ENCODE data around the gene PABPN1L.

PABPN1L gene

DNA sequence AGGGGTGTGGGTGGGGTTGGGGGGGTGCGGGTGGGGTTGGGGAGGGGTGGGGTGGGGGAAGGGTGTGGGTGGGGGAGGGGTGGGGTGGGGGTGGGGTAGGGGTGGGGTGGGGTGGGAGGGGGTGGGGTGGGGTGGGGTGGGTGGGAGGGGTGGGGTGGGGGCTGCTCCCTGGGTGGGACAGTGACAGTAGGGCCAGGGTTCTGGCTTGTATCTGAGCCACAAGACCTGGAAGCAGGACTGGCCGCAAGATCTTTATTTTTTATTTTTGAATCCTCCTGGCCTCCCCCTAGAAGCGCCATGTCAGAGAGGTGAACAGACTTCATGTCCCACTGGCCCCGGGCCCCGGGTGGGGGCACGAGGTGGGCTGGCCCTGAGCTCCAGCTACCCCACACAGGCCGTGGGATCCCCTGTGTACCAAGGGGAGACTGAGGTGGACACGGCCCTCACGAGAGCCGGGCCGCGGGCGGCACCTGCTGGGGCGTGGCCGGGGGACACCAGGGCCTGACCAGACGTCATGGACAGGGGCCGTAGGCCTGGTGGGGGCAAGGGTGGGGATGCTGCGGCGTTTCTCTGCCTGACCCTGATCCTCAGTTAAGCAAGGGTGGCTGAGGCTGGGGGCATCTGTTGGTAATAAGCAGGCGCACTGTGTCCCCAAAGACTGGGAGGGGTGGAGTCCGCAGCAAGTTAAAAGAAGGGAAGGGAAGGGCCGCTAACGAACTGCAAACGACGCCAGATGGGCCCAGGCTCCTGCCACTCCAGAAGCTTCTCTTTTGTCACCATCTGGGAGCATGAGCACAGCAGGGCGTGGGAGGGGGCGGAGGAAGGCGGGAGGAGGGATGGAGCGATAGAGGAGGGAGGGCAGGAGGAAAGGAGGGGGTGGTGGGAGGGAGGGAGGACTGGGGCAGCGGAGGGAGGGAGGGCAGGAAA lies 22.3 kb upstream of the PABPN1L start:
- Histone ChIP-seq H3K4me2 (ENCODE audit: low read depth, low read length, poor library complexity, severe bottlenecking) (no peak overlapping the region), H2AFZ (ENCODE audit: low read depth, low read length, severe bottlenecking) (no peak overlapping the region)

DNA sequence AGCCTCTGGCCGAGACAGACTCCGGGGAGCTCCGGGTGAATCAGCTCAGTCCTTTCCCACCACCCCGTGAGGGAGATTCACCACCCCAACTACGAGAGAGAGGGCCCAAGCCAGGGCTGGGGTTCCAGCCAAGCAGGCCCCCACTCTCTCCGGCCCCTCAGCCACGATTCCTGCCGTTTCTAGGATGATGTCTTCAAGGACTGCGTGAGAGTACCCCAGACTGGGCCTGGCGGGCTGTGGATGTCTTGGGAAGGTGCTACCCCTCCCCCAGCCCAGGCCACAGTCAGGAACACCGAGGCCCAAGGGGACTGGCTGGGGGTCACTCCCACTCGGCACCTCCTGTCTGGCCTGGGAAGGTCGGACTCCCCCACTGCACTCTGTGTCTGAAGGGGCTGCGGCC lies 21.6 kb upstream of the PABPN1L start:
- Histone ChIP-seq H3K27ac (ENCODE audit: low read depth, low read length) (no peak overlapping the region), H3K9me2 (replicated peaks; ENCODE audit: insufficient read depth, low read length) (no peaks in the 10 kb centered on the region), H3K9me3 (ENCODE audit: insufficient read depth, low read length) (no peaks in the 10 kb centered on the region), H3K4me3 (ENCODE audit: insufficient read depth, low read length, poor library complexity, severe bottlenecking) (no peak overlapping the region), H3K79me2 (ENCODE audit: insufficient read depth, low read length) (no peaks in the 10 kb centered on the region), H3K36me3 (ENCODE audit: low read length) (peaks cover 3% of the 10 kb centered on the region; the same call in 1 of the 2 replicates), H3K9ac (ENCODE audit: low read length) (no peak overlapping the region), H3K4me2 (ENCODE audit: low read depth, low read length, poor library complexity, severe bottlenecking) (no peak overlapping the region), H3F3A (ENCODE audit: insufficient read depth) (no peaks in the 10 kb centered on the region), H3K27me3 (ENCODE audit: low read length) (no peaks in the 10 kb centered on the region), H2AFZ (ENCODE audit: low read depth, low read length, severe bottlenecking) (no peak overlapping the region), H4K20me1 (ENCODE audit: low read depth, low read length) (no peaks in the 10 kb centered on the region)
- no peak for TF ChIP-seq EZH2phosphoT487 (conservative IDR thresholded peaks at IDR 0.05; ENCODE audit: low read length)
- TF ChIP-seq, protein P1, sequence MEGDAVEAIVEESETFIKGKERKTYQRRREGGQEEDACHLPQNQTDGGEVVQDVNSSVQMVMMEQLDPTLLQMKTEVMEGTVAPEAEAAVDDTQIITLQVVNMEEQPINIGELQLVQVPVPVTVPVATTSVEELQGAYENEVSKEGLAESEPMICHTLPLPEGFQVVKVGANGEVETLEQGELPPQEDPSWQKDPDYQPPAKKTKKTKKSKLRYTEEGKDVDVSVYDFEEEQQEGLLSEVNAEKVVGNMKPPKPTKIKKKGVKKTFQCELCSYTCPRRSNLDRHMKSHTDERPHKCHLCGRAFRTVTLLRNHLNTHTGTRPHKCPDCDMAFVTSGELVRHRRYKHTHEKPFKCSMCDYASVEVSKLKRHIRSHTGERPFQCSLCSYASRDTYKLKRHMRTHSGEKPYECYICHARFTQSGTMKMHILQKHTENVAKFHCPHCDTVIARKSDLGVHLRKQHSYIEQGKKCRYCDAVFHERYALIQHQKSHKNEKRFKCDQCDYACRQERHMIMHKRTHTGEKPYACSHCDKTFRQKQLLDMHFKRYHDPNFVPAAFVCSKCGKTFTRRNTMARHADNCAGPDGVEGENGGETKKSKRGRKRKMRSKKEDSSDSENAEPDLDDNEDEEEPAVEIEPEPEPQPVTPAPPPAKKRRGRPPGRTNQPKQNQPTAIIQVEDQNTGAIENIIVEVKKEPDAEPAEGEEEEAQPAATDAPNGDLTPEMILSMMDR (IDR thresholded peaks at IDR 0.05; ENCODE audit: insufficient read depth, low read length, poor library complexity, severe bottlenecking) = no peak

More for the DNA sequence above, 22.3 kb upstream of the PABPN1L start:
- Histone ChIP-seq H3K79me2 (ENCODE audit: insufficient read depth, low read length) (no peaks in the 10 kb centered on the region), H3F3A (ENCODE audit: insufficient read depth) (no peaks in the 10 kb centered on the region), H3K4me3 (ENCODE audit: insufficient read depth, low read length, poor library complexity, severe bottlenecking) (no peak overlapping the region), H3K27ac (ENCODE audit: low read depth, low read length) (no peak overlapping the region), H3K27me3 (ENCODE audit: low read length) (no peaks in the 10 kb centered on the region), H3K9me3 (ENCODE audit: insufficient read depth, low read length) (no peaks in the 10 kb centered on the region), H3K9ac (ENCODE audit: low read length) (no peak overlapping the region), H3K36me3 (ENCODE audit: low read length) (peaks cover 3% of the 10 kb centered on the region; the same call in 1 of the 2 replicates), H4K20me1 (ENCODE audit: low read depth, low read length) (no peaks in the 10 kb centered on the region), H3K9me2 (replicated peaks; ENCODE audit: insufficient read depth, low read length) (no peaks in the 10 kb centered on the region)
- TF ChIP-seq, protein P1 (IDR thresholded peaks at IDR 0.05; ENCODE audit: insufficient read depth, low read length, poor library complexity, severe bottlenecking) = no peak
- no peak for TF ChIP-seq EZH2phosphoT487 (conservative IDR thresholded peaks at IDR 0.05; ENCODE audit: low read length)

DNA sequence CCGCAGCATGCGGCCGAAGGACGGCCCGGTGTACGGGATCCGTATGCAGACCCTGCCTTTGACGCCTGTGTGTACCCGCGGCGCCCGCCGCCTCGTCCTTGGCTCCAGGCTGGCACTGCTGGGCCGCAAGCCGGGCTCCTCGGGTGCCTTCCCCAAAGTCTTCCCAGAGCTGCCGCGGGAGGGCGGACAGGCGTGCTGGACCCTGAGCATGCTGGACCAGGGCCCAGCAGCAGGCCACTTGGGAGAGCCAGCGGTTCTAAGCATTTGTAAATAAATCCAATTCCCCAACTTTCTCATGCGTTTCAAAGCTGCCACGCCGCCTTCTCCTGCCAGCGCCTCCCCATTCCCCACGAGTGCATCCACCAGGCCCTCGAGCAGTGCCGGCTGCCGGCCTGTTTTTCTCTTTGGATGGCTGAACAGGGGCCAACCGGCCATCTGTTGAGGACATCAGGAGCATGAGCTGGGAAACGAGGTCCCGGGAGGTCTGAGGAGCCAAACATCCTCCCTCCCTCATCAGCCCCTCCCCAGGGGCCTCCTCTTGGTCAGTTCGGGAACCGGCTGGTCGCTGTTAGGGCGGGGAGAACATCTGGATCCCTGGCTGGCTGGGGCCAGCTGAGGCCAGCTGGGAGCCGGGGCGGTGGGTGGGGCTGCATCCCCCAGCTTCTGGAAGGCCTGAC lies 20.5 kb upstream of the PABPN1L start:
- Histone ChIP-seq H3K27ac (ENCODE audit: low read depth, low read length) (no peak overlapping the region), H4K20me1 (ENCODE audit: low read depth, low read length) (no peaks in the 10 kb centered on the region), H3K36me3 (ENCODE audit: low read length) (peaks cover 3% of the 10 kb centered on the region; the same call in 1 of the 2 replicates), H3K9ac (ENCODE audit: low read length) (no peak overlapping the region), H3K4me3 (ENCODE audit: insufficient read depth, low read length, poor library complexity, severe bottlenecking) (no peak overlapping the region), H3K27me3 (ENCODE audit: low read length) (no peaks in the 10 kb centered on the region), H2AFZ (ENCODE audit: low read depth, low read length, severe bottlenecking) (no peak overlapping the region), H3F3A (ENCODE audit: insufficient read depth) (no peaks in the 10 kb centered on the region), H3K9me2 (replicated peaks; ENCODE audit: insufficient read depth, low read length) (no peaks in the 10 kb centered on the region), H3K4me2 (ENCODE audit: low read depth, low read length, poor library complexity, severe bottlenecking) (no peak overlapping the region), H3K9me3 (ENCODE audit: insufficient read depth, low read length) (no peaks in the 10 kb centered on the region), H3K79me2 (ENCODE audit: insufficient read depth, low read length) (no peaks in the 10 kb centered on the region)
- no peak for TF ChIP-seq EZH2phosphoT487 (conservative IDR thresholded peaks at IDR 0.05; ENCODE audit: low read length)
- TF ChIP-seq, protein P1 (IDR thresholded peaks at IDR 0.05; ENCODE audit: insufficient read depth, low read length, poor library complexity, severe bottlenecking) = no peak
